HG03045 (cell line): ENCODE results near the gene AKR1B15.
"Not testable (repeated sequence)": the region's sequence is repeated elsewhere in the genome, so short reads cannot be mapped to it uniquely, and the experiment has no call there.

Source experiments
- ATAC-seq: cut with Tn5 transposase; IDR thresholded peaks from one replicate; pipeline ENCODE4 v1.9.1; 2021; ENCODE audit warnings: mild to moderate bottlenecking, moderate library complexity; ENCODE audit not compliant: unreplicated experiment

Gene AKR1B15

DNA sequence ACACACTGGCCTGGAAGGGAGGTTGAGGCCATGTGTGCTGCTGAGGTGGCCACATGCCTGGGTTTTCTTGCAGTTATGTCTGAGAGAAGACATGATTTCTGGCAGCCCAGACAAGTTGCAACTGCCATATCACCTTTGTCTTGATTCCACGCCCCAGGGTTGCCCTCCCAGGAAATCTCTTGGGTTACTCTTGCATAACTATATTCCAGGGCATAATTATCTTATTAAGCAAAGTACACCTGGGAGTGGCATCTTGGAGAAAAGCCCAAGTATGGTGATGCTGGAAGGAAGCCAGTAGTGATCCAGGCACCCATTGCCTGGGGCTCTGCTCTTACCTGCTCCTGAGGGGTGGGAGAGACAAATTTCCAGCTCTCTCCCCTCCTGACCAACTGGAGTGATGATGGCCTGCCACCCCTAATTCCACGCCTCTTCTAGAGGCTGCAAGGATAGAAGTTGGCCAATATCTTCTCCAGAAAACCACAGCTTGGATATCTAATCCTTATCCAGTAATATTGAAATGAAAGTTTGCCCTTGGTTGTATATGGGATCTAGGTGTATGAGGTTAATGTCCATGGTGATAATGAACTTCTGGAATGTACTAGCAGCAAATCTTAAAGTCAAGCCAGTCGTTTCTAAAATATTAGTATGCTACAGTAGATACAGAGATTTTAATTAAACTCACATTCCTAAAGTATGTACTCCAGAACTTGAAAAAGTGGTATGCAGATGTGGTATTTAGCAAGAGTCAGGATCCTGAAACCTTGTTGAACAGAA is 16.5 kb upstream of the AKR1B15 start:
- no peak for ATAC-seq

GRCh38 chr7:134532954-134533218 is 16.0 kb upstream of the AKR1B15 start:
- ATAC-seq: no peak

GRCh38 chr7:134533288-134533771 is 15.6 kb upstream of the AKR1B15 start:
- ATAC-seq: no peak

DNA sequence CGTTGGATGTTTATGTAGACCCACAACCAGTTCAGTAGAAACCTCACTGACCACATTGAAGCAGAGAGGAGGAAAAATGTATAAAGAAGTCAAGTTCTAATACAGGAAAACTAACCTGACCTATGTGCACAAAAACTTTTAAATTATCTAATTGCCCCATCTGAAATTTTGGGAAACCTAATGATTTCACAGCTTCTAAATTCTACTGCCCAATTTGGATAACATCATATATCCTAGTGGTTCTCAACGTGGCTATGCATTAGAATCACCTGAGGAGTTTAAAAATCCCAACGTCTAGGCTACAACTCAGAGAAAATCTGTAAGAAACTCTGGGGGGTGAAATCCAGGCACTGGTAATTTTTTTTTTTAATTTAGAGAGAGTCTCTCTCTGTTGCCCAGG is 14.3 kb upstream of the AKR1B15 start:
- ATAC-seq: no peak

DNA sequence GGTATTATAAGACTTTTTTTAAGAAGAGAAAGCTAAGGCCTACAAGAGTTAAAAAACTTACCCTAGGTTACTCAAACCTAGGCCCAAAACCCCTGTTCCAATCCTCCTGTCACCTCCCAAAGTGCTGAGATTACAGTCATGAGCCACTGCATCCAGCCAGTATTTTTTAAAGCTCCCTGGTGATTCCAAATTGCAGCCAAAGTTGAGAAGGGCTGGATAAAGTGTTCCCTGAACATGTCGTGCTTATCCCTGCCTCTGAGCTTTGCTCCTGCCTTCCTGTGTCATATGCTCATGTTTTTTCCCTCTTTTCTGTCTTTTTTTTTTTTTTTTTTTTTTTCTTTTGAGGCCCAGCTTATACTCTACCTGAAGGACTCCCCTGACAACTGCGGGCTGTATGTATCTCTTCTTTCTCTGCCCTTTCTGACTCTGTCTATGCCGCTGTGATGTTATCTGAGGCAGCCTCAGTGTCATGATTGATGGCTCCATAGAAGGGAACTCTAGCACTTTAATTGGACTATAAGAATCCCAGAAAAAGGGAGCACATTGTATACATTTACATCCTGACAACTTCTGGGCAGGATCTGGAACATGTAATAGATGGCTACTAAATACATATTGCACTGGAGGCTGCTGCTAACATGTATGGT is 13.5 kb upstream of the AKR1B15 start:
- no peak for ATAC-seq

- ATAC-seq: no peak
Observed at GRCh38 chr7:134535919-134536299, 13.0 kb upstream of the AKR1B15 start.

- not testable (repeated sequence) for ATAC-seq
Observed at GRCh38 chr7:134536558-134536957, 12.4 kb upstream of the AKR1B15 start.

- not testable (repeated sequence) for ATAC-seq
Observed at GRCh38 chr7:134537273-134537781, 11.6 kb upstream of the AKR1B15 start.

- no peak for ATAC-seq
Observed at GRCh38 chr7:134539380-134540004, 9.4 kb upstream of the AKR1B15 start.

DNA sequence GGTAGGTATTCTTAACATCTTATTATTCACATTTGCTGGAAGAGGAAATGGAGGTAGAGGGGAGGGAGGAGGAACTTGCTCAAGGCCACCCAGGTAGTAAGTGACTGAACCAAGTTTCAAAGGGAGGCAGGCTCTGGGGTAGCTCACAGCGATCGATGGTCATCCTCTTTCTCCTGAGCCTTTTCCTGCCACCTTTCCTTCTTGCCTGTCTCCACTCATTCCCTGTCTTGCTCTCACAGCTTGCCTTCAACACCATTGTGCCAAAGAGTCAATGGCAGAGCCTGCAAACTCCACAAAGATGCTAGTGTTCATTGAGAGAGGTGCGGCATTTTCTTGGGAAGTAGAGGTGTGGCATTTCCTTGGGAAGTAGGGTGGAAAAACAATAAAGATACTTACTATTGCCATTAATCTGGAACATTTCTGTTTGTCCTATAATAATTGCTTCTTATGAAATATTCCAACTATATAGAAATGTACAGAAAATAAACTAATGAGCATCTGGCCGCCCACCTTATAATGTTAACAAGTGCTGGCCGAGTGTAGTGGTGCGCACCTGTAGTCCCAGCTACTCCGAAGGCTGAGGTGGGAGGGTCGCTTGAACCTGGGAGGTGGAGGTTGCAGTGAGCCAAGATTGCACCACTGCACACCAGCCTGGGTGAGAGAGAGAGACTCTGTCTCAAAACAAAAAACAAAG is 7.3 kb upstream of the AKR1B15 start:
- not testable (repeated sequence) for ATAC-seq

DNA sequence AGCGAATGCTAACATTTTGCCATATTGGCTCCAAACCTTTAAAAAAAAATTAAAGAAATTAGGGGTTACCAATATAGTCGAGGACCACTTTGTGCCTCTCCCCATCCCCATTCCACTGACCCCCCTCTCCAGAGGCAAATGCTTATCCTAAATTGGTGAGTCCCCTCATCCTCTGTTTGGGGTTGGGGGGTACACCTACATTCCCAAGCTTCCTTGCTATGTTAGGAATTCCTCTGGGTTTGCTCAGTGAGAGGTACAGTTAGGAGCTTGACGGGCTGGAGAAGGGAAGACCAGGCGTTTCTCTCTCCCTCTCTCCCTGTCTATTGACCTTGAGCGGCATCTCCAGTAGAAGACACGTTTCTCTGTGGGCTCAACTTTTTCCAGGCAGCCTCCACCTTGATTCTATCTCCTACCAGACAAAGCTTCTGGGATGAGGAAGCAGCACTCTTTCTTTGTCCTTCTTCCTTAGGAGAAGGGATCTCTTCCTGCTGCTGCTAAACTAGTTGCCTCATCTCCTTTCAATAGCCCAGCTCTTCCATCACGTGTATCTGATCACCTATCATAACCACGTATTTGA is 6.6 kb upstream of the AKR1B15 start:
- no peak for ATAC-seq

DNA sequence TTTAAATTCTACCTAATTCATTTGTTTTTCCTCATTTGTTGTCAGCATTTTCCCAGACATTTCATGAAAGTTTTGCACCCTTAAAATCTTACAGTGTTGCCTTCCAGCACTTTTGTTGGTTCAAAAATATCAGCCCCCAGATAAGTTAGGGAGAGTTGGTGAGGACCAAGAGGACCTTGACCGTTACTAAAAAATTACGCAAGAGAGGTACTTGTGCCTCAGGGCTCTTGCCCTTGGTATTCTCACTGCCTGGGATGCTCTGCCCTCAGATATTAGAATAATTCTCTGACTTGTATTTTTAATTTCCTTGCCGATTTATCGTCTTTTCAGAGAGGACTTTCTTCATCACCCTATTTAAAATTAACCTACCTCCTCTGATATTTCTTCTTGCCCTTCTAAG is 3.5 kb upstream of the AKR1B15 start:
- no peak for ATAC-seq

DNA sequence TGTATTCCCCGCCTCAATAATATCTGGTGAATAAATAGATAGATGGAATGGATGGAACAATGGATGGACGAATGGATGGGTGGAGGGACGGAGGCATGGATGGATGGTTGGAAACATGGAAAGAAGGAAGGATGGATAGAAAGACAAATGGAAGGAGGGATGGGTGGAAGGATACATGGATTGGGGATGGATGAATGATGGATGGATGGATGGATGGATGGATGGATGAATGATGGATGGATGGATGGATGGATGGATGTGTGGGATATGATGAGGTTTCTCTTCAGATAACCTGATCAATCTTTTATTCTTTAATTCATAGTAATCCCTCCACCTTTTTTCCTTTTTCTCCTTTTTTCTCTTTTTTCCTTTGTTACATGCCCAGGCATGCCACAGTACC is 3.0 kb upstream of the AKR1B15 start:
- no peak for ATAC-seq

DNA sequence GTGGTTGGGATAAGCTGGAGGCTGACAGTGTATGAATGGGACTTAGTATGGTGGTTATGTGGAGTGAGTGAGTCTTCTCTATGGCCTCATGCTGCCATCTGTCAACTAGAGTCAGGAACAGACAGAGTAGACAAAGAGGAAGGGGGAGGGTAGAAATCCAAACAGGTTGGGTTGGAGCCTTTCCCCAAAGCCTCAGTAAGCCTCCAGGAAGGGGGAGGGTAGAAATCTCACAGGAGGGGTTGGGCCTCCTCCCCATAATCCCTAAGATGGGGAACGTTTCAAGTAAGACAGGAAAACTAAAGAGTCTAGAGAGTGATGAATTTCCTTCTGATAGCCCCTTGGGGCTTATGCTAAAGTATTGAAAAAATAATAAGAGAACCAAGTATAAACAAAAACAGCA is 2.0 kb upstream of the AKR1B15 start:
- ATAC-seq: no peak

DNA sequence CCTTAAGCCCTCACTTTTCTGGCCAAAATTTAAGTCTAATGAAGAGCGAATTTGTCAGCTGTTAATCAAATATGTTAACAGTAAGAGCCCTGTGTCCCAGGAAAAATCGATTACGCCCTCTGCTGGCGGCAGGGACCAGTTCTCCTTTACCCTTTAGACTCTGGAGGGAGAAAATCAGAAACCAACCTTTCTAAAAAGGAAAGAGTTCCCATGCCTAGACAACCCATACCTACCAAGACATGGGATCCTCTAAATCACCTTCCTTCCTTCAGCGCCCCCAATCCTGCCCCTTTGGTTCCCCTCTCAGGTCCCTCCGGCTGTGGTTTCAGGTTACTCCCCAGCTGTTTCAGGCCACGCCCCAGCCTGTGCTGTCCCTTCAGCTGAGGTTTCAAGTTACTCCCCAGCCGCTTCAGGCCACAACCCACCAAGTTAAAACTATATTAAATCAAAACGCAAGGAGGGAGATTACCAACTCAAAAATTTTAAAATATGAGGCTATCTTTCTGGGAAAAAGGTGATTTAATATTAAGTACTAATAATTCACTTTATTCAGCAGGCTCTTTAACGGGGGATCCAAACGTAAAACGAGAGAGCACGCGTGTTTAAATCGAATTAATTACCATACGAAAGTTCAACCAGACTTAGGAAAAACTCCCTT is 1.4 kb upstream of the AKR1B15 start:
- ATAC-seq: peak; percentile 66

DNA sequence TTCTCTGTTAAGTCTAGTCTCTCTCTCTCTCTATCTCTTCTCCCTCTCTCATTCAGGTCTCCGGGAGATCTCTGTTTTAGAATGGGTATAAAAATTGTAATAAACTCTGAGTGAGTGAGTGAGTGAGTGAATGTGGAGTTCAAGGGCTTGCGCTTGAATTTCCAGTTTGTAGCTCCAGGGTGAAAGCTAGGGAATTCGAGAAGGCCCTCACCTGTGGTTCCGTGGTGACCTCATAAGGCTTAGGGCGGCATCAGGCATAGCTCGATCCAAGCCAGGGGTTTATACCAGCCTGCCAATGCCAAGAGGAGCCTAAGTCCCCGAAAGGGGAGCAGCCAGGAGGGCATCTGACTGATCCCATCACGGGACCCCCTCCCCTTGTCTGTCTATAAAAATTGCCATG is 456 bp downstream of the AKR1B15 start:
- ATAC-seq: no peak

DNA sequence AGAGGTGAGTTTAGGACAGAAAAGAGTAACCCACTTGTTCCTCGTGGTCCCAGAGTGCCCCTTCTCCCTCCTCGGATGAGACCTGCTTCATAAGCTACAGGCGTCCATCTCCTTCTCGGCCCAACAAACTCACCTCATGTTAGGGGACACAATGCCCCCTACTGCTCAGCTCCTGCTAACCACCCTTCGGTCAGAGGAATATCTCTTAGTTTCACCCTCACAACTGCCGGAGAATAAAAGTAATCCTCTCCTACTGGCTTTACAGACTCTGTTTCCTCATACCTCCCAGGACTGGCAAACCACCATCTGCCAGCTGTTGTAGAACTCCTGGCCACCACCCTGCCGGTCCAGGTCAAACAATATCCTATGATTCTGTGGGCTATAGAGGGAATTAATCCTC is 3.2 kb downstream of the AKR1B15 start:
- ATAC-seq: no peak

- no peak for ATAC-seq
Observed at GRCh38 chr7:134553976-134554375, 5.1 kb downstream of the AKR1B15 start.

GRCh38 chr7:134554417-134554966 is 5.6 kb downstream of the AKR1B15 start:
- no peak for ATAC-seq

DNA sequence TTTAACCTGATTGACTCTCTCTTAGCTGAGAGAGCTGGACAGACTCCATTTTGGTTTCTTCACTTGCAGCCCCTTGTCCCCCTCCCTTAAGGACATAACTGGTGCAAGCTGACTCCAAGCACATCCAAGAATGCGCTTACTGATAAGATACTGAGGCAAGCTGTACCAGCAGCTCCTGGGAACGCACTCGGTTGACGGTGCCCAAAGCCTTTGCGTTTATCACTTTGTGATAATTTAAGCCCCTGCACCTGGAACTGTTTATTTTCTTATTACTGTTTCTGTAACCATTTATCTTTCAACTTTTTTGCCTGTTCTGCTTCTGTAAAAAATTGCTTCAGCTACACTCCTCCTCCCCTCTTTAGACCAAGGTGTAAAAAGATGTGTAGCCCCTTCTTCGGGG is 8.5 kb downstream of the AKR1B15 start:
- no peak for ATAC-seq
